GM06990 (cell line): ENCODE data around the gene NAA80.

Source experiments
- DNase-seq: peaks from one replicate; pipeline ENCODE4 v3.0.0-alpha.2; 2011; ENCODE audit not compliant: insufficient read length; ENCODE audit errors: extremely low read depth
- H3K27me3 ChIP-seq: replicated peaks from 2 replicates; pipeline ENCODE4 v1.6.0; 2011; ENCODE audit warnings: low read length; ENCODE audit not compliant: control insufficient read depth, insufficient read depth
- H3K36me3 ChIP-seq: 2 replicates; pipeline ENCODE4 v1.5.1; 2011; ENCODE audit warnings: low read length; ENCODE audit not compliant: control insufficient read depth, insufficient read depth
- H3K4me3 ChIP-seq: replicated peaks from 2 replicates; pipeline ENCODE4 v1.5.1; 2011; ENCODE audit warnings: low read depth, mild to moderate bottlenecking, control low read depth, low read length
- CTCF ChIP-seq: IDR thresholded peaks from 2 replicates; pipeline ENCODE4 v1.5.1; 2011; ENCODE audit warnings: low read length, control low read depth, mild to moderate bottlenecking, inconsistent platforms; ENCODE audit not compliant: insufficient read depth, poor library complexity, severe bottlenecking

The NAA80 gene

GRCh38 chr3:50325497-50326181 lies 26.4 kb upstream of the NAA80 start:
- no peak for TF ChIP-seq CTCF
- Histone ChIP-seq H3K36me3 (peaks cover 11% of the 10 kb centered on the region), H3K4me3 (no peak overlapping the region)

GRCh38 chr3:50325113-50325480 lies 25.9 kb upstream of the NAA80 start:
- no peak overlapping the region for H3K4me3 ChIP-seq
- H3K27me3 ChIP-seq: no peaks in the 10 kb centered on the region
- no peak for TF ChIP-seq CTCF
- DNase-seq: no peak
- peaks cover 6% of the 10 kb centered on the region for H3K36me3 ChIP-seq

More at GRCh38 chr3:50325497-50326181, 26.4 kb upstream of the NAA80 start:
- DNase-seq: no peak
- H3K27me3 ChIP-seq: no peaks in the 10 kb centered on the region

- DNase-seq: no peak
- peak; percentile 80 for TF ChIP-seq CTCF
- Histone ChIP-seq H3K36me3 (peaks cover 4% of the 10 kb centered on the region), H3K4me3 (no peak overlapping the region), H3K27me3 (no peaks in the 10 kb centered on the region)
Measured at GRCh38 chr3:50324351-50325112, 25.3 kb upstream of the NAA80 start.

- no peak for TF ChIP-seq CTCF
- Histone ChIP-seq H3K27me3 (no peaks in the 10 kb centered on the region), H3K36me3 (peaks cover 4% of the 10 kb centered on the region), H3K4me3 (no peak overlapping the region)
- DNase-seq: no peak
Measured at GRCh38 chr3:50323614-50324199, 24.5 kb upstream of the NAA80 start.

GRCh38 chr3:50323092-50323600 lies 23.9 kb upstream of the NAA80 start:
- H3K27me3 ChIP-seq: no peaks in the 10 kb centered on the region
- peaks cover 7% of the 10 kb centered on the region for H3K36me3 ChIP-seq
- no peak for DNase-seq
- TF ChIP-seq CTCF: no peak
- H3K4me3 ChIP-seq: no peak overlapping the region
